ENCODE data around the gene SCNN1B.

SCNN1B gene

GRCh38 chr16:23410176-23410575, 108.1 kb downstream of the SCNN1B start:
- DNase-seq = no peak

DNA sequence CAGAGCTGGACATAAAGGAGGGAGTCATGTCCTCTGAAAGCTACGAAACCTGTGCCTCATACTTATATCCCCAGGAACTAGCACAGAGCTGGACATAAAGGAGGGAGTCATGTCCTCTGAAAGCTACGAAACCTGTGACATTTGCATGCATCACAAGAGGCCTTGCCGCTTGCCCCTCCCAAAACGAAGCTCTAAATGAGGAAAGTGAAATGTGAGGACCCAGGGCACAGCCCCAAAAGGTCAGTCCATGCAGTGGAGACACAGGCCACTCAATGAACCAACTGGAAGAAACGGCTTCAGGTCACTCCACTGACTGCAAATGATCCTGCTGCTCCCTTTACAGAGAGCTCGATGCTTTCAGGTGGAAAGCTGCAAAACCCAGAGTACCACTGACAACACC, 112.6 kb downstream of the SCNN1B start:
- no peak for DNase-seq

GRCh38 chr16:23416816-23417215, 114.7 kb downstream of the SCNN1B start:
- no peak for DNase-seq

DNA sequence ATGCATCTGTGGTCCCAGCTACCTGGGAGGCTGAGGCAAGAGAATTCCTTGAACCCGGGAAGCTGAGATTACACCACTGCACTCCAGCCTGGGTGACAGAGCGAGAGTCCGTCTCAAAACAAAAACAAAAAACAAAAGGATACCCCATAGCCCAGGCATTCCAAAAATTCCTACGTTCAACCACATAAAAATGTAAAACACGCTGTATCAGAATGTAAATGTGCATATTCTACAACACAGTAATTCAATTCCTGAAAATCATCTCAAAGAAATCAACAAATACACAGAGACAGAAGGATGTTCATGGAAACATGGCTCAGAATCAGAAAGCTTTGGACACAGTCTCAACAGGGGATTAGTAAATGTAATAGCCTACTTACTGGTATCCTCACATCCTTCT, 117.9 kb downstream of the SCNN1B start:
- no peak for DNase-seq

GRCh38 chr16:23423496-23424049, 121.5 kb downstream of the SCNN1B start:
- DNase-seq = no peak

GRCh38 chr16:23424292-23424958, 122.3 kb downstream of the SCNN1B start:
- no peak for DNase-seq

GRCh38 chr16:23428351-23428750, 126.2 kb downstream of the SCNN1B start:
- no peak for DNase-seq

All from T-helper 9 cell (primary cell).